Panc1 (cell line): ENCODE measurements around the gene CTLA4. TPM values are rescaled to one million over a fixed set of nuclear protein-coding genes. Genes with fewer than 3 reads are reported as not detected.

ENCODE experiments used
- ATAC-seq: fragments of 200-7000 bp; cut with Tn5 transposase; 2 replicates; pipeline ENCODE4 v1.9.1; 2020; ENCODE audit warnings: mild to moderate bottlenecking, moderate library complexity
- BruUV-seq: library from RNA; stranded (reverse); fragments of 400-500 nt; replicated peaks from 2 replicates; lab custom pipeline; 2021; lab: Mats Ljungman, UMichigan
- CTCF ChIA-PET: fragments of 300-600 bp; sonication (Branson Sonifier 250); formaldehyde crosslinking; loops from one replicate; lab custom pipeline; 2022; ENCODE audit warnings: antibody characterized with exemption; lab: Charles Lee
- POLR2A ChIA-PET: fragments of 300-600 bp; sonication (Branson Sonifier 250); formaldehyde crosslinking; loops from one replicate; lab custom pipeline; 2022; ENCODE audit warnings: antibody characterized with exemption; lab: Charles Lee
- DNase-seq: peaks from one replicate; pipeline ENCODE4 v3.0.0-alpha.2; 2010; ENCODE audit warnings: low read depth, low spot score
- H3K27ac ChIP-seq: 2 replicates; pipeline ENCODE4 v1.5.1; 2011; ENCODE audit warnings: mild to moderate bottlenecking, low read length, inconsistent platforms
- H3K27me3 ChIP-seq: fragments of 200-500 bp; sonication (Bioruptor generic); 2 replicates; pipeline ENCODE4 v1.6.0; 2014; ENCODE audit warnings: low read length, inconsistent platforms; ENCODE audit not compliant: control insufficient read depth, insufficient read depth
- H3K36me3 ChIP-seq: fragments of 200-500 bp; sonication (Bioruptor generic); 2 replicates; pipeline ENCODE4 v1.5.1; 2014; ENCODE audit warnings: inconsistent platforms, mild to moderate bottlenecking, low read length, moderate library complexity; ENCODE audit not compliant: control insufficient read depth, insufficient read depth
- H3K4me1 ChIP-seq: 2 replicates; pipeline ENCODE4 v1.5.1; 2011; ENCODE audit warnings: inconsistent platforms, mild to moderate bottlenecking, low read length, moderate library complexity; ENCODE audit not compliant: control insufficient read depth, insufficient read depth
- H3K4me3 ChIP-seq, 2 experiments: 2 replicates each; pipeline ENCODE4 v1.5.1; 2011 to 2012; ENCODE audit warnings: low read depth in 2 of 2, low read length in 2 of 2, mild to moderate bottlenecking in 2 of 2, inconsistent platforms in 1 of 2, moderate library complexity in 1 of 2
- H3K9me3 ChIP-seq: fragments of 200-500 bp; sonication (Bioruptor generic); 2 replicates; pipeline ENCODE4 v1.5.1; 2014; ENCODE audit warnings: low read depth, mild to moderate bottlenecking, inconsistent platforms, low read length, moderate library complexity; ENCODE audit not compliant: control insufficient read depth, insufficient read depth
- CTCF ChIP-seq: fragments of 450-650 bp; IDR thresholded peaks from 2 replicates; pipeline ENCODE4 v1.5.1; 2017; ENCODE audit warnings: mild to moderate bottlenecking
- POLR2AphosphoS5 ChIP-seq: IDR thresholded peaks from 2 replicates; pipeline ENCODE4 v1.6.1; 2012; ENCODE audit warnings: mild to moderate bottlenecking, low read depth, low read length, moderate library complexity
- SIN3A ChIP-seq: IDR thresholded peaks from 2 replicates; pipeline ENCODE4 v1.6.1; 2012; ENCODE audit warnings: low read depth, mild to moderate bottlenecking, low read length, moderate library complexity, borderline replicate concordance; ENCODE audit not compliant: insufficient read depth
- TCF7L2 ChIP-seq: IDR thresholded peaks from 2 replicates; pipeline ENCODE4 v1.6.1; 2011; ENCODE audit warnings: mild to moderate bottlenecking, low read depth, low read length, inconsistent platforms
- in situ Hi-C: cut with HindIII; loops from 2 replicates; pipeline ENCODE4 v1.10.0; 2016; ENCODE audit warnings: low sequenced_read_pairs, low pct_unique_long_range_greater_than_20kb
- intact Hi-C: fragments of 100-400 bp; cut with micrococcal nuclease; formaldehyde crosslinking; loops from one replicate; pipeline ENCODE4 v1.10.0; 2022; ENCODE audit not compliant: unreplicated experiment
- total RNA-seq: library from RNA; stranded (reverse); gene quantifications from one replicate; pipeline ENCODE4 v1.2.1, GENCODE V29; 2021; ENCODE audit not compliant: unreplicated experiment
- TF ChIP-seq, protein P1 (sequence below), 2 experiments: IDR thresholded peaks; 2 replicates each; pipeline ENCODE4 v1.6.1; 2011 to 2012; ENCODE audit warnings: low read depth in 2 of 2, control low read depth in 1 of 2, low read length in 1 of 2, mild to moderate bottlenecking in 1 of 2, moderate library complexity in 1 of 2; ENCODE audit not compliant: insufficient read depth in 1 of 2

CTLA4 gene
- total RNA-seq, 1 experiment from 2014 or later, result 0.08 TPM

DNA sequence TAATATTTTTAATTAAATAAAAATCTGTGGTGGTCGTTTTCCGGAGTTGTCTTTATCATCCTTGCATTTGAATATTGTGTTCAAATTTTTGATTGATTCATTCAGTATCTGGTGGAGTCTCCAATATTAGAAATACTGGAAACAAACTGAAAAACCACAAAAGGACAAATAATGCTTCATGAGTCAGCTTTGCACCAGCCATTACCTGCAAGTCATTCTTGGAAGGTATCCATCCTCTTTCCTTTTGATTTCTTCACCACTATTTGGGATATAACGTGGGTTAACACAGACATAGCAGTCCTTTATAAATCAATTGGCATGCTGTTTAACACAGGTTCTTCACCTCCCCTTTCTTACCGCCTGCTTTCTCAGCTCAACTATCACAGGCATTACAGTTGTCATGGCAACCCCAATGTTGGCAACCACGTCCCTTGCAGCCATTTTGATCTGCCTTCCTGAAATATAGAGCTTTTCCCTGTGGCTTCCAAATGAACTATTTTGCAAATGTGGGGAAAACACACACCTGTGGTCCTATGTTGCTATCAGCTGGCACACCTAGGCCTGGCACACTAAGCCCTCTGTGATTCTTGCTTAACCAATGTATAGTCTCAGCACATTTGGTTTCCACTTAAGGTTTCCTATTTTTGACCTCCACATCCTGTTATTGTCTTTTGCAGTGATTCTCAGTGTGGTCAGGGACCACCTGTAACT lies 6.5 kb downstream of the CTLA4 start:
- Histone ChIP-seq H3K27ac (no peak overlapping the region), H3K4me1 (no peaks in the 10 kb centered on the region), H3K36me3 (no peaks in the 10 kb centered on the region), H3K9me3 (no peaks in the 10 kb centered on the region), H3K27me3 (peaks cover 7% of the 10 kb centered on the region), H3K4me3 (no peak overlapping the region)
- ATAC-seq, result no peak
- intact Hi-C loops (no loop called here), in situ Hi-C loops (no loop called here)
- CTCF ChIA-PET, result no interaction called here
- BruUV-seq, result no TSS peak
- DNase-seq, result no peak
- POLR2A ChIA-PET, result no interaction called here
- TF ChIP-seq SIN3A, result no peak
- TF ChIP-seq TCF7L2, result no peak
- TF ChIP-seq, protein P1, sequence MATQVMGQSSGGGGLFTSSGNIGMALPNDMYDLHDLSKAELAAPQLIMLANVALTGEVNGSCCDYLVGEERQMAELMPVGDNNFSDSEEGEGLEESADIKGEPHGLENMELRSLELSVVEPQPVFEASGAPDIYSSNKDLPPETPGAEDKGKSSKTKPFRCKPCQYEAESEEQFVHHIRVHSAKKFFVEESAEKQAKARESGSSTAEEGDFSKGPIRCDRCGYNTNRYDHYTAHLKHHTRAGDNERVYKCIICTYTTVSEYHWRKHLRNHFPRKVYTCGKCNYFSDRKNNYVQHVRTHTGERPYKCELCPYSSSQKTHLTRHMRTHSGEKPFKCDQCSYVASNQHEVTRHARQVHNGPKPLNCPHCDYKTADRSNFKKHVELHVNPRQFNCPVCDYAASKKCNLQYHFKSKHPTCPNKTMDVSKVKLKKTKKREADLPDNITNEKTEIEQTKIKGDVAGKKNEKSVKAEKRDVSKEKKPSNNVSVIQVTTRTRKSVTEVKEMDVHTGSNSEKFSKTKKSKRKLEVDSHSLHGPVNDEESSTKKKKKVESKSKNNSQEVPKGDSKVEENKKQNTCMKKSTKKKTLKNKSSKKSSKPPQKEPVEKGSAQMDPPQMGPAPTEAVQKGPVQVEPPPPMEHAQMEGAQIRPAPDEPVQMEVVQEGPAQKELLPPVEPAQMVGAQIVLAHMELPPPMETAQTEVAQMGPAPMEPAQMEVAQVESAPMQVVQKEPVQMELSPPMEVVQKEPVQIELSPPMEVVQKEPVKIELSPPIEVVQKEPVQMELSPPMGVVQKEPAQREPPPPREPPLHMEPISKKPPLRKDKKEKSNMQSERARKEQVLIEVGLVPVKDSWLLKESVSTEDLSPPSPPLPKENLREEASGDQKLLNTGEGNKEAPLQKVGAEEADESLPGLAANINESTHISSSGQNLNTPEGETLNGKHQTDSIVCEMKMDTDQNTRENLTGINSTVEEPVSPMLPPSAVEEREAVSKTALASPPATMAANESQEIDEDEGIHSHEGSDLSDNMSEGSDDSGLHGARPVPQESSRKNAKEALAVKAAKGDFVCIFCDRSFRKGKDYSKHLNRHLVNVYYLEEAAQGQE (IDR thresholded peaks at IDR 0.05; ENCODE audit: insufficient read depth in 1 of 2, low read depth in 2 of 2, low read length in 1 of 2), result no peak
- TF ChIP-seq CTCF, result no peak
- no peak for TF ChIP-seq POLR2AphosphoS5

- H3K9me3 ChIP-seq, result no peaks in the 10 kb centered on the region
- CTCF ChIA-PET, result no interaction called here
- H3K36me3 ChIP-seq, result no peaks in the 10 kb centered on the region
- H3K4me3 ChIP-seq, result no peak overlapping the region
- no peaks in the 10 kb centered on the region for H3K4me1 ChIP-seq
- TF ChIP-seq SIN3A (no peak), TCF7L2 (no peak), CTCF (no peak), POLR2AphosphoS5 (no peak)
- TF ChIP-seq, protein P1 (IDR thresholded peaks at IDR 0.05; ENCODE audit: insufficient read depth in 1 of 2, low read depth in 2 of 2, low read length in 1 of 2), result no peak
- no peak for ATAC-seq
- H3K27ac ChIP-seq, result no peak overlapping the region
- intact Hi-C loops, result no loop called here
- no TSS peak for BruUV-seq
- peaks cover 7% of the 10 kb centered on the region; the same call in 1 of the 2 replicates for H3K27me3 ChIP-seq
- no peak for DNase-seq
- in situ Hi-C loops, result no loop called here
- POLR2A ChIA-PET, result no interaction called here
Measured at GRCh38 chr2:203875471-203875870, 7.9 kb downstream of the CTLA4 start.
